Measurements from ENCODE around the gene CBX1.

The CBX1 gene

GRCh38 chr17:48101012-48101720, at the start of gene CBX1:
Gene CBX1 (minus strand): TSS chr17:48101478. CDS start chr17:48077004, 24,474 bp downstream.
- DNase-seq (ENCODE audit: low read depth), result peak; percentile 90
- peak within 1 kb of the TSS; percentile 95 for H3K4me3 ChIP-seq (ENCODE audit: low read depth, low read length)
- no peak for TF ChIP-seq CTCF (IDR thresholded peaks at IDR 0.05; ENCODE audit: low read depth, low read length, missing control alignments)

GRCh38 chr17:48150597-48151001, 49.3 kb upstream of the CBX1 start:
- no peak for TF ChIP-seq CTCF (IDR thresholded peaks at IDR 0.05; ENCODE audit: low read depth, low read length, missing control alignments)
- H3K4me3 ChIP-seq (ENCODE audit: low read depth, low read length), result no peak overlapping the region
- no peak for DNase-seq (ENCODE audit: low read depth)

- TF ChIP-seq CTCF (IDR thresholded peaks at IDR 0.05; ENCODE audit: low read depth, low read length, missing control alignments), result no peak
- DNase-seq (ENCODE audit: low read depth), result no peak
- H3K4me3 ChIP-seq (ENCODE audit: low read depth, low read length), result no peak overlapping the region
Measured at GRCh38 chr17:48149787-48150463, 48.6 kb upstream of the CBX1 start.

- no peak for TF ChIP-seq CTCF (IDR thresholded peaks at IDR 0.05; ENCODE audit: low read depth, low read length, missing control alignments)
- H3K4me3 ChIP-seq (ENCODE audit: low read depth, low read length), result no peak overlapping the region
- DNase-seq (ENCODE audit: low read depth), result no peak
Measured at GRCh38 chr17:48148854-48149786, 47.8 kb upstream of the CBX1 start.

- no peak for DNase-seq (ENCODE audit: low read depth)
- no peak overlapping the region for H3K4me3 ChIP-seq (ENCODE audit: low read depth, low read length)
- TF ChIP-seq CTCF (IDR thresholded peaks at IDR 0.05; ENCODE audit: low read depth, low read length, missing control alignments), result no peak
Measured at GRCh38 chr17:48148029-48148770, 46.9 kb upstream of the CBX1 start.

Measured in GM12864 (cell line).